KMS-11 (cell line): ENCODE results near the gene LRIT2.

Experiments
- H2AFZ ChIP-seq: fragments of 200-600 bp; sonication (generic); 2 replicates; pipeline ENCODE4 v1.6.1; 2016; ENCODE audit warnings: antibody characterized with exemption, mixed run types, low read depth
- H3K27ac ChIP-seq: fragments of 200-600 bp; sonication (generic); 2 replicates; pipeline ENCODE4 v1.6.1; 2016; ENCODE audit warnings: mild to moderate bottlenecking, mixed run types
- H3K27me3 ChIP-seq: fragments of 200-600 bp; sonication (generic); 2 replicates; pipeline ENCODE4 v1.6.1; 2017; ENCODE audit warnings: mild to moderate bottlenecking, low read depth, mixed run types, moderate library complexity; ENCODE audit not compliant: insufficient read depth
- H3K36me3 ChIP-seq: fragments of 200-600 bp; sonication (generic); 2 replicates; pipeline ENCODE4 v1.6.1; 2017; ENCODE audit warnings: mild to moderate bottlenecking, mixed run types; ENCODE audit not compliant: insufficient read depth
- H3K4me1 ChIP-seq: fragments of 200-600 bp; sonication (generic); 2 replicates; pipeline ENCODE4 v1.6.1; 2016; ENCODE audit warnings: mild to moderate bottlenecking, low read depth, mixed run types; ENCODE audit not compliant: poor library complexity, severe bottlenecking
- H3K4me2 ChIP-seq: fragments of 200-600 bp; sonication (generic); 2 replicates; pipeline ENCODE4 v1.7.0; 2016; ENCODE audit warnings: mild to moderate bottlenecking, mixed run types
- H3K4me3 ChIP-seq: fragments of 200-600 bp; sonication (generic); IDR thresholded peaks from 2 replicates; pipeline ENCODE4 v1.6.1; 2017; ENCODE audit warnings: low read depth, low read length, mixed read lengths; ENCODE audit not compliant: insufficient read depth
- H3K79me2 ChIP-seq: fragments of 200-600 bp; sonication (generic); 2 replicates; pipeline ENCODE4 v1.6.1; 2016; ENCODE audit warnings: low read depth, mixed run types; ENCODE audit not compliant: insufficient read depth
- H3K9ac ChIP-seq: fragments of 200-600 bp; sonication (generic); 2 replicates; pipeline ENCODE4 v1.6.1; 2016; ENCODE audit warnings: mild to moderate bottlenecking, mixed run types
- H4K20me1 ChIP-seq: fragments of 200-600 bp; sonication (generic); 2 replicates; pipeline ENCODE4 v1.6.1; 2016; ENCODE audit warnings: mild to moderate bottlenecking, mixed run types; ENCODE audit not compliant: insufficient read depth
- CTCF ChIP-seq: fragments of 200-600 bp; sonication (generic); conservative IDR thresholded peaks from 2 replicates; pipeline ENCODE4 v1.6.1; 2017; ENCODE audit warnings: low read depth, mild to moderate bottlenecking, antibody characterized with exemption, low read length, moderate library complexity, mixed read lengths

The LRIT2 gene

GRCh38 chr10:84204610-84205009 is 20.7 kb downstream of the LRIT2 start:
- no peak for TF ChIP-seq CTCF
- Histone ChIP-seq H3K79me2 (no peaks in the 10 kb centered on the region), H3K27me3 (no peaks in the 10 kb centered on the region)

GRCh38 chr10:84204122-84204521 is 21.2 kb downstream of the LRIT2 start:
- Histone ChIP-seq H3K9ac (no peak overlapping the region), H4K20me1 (no peaks in the 10 kb centered on the region), H3K4me2 (no peak overlapping the region), H3K4me3 (no peak overlapping the region), H3K27me3 (no peaks in the 10 kb centered on the region), H3K36me3 (no peaks in the 10 kb centered on the region), H2AFZ (no peak overlapping the region), H3K27ac (no peak overlapping the region), H3K79me2 (no peaks in the 10 kb centered on the region), H3K4me1 (no peaks in the 10 kb centered on the region)
- TF ChIP-seq CTCF: no peak

More at GRCh38 chr10:84204610-84205009, 20.7 kb downstream of the LRIT2 start:
- H3K4me2 ChIP-seq: no peak overlapping the region
- H4K20me1 ChIP-seq: no peaks in the 10 kb centered on the region
- no peak overlapping the region for H2AFZ ChIP-seq
- no peaks in the 10 kb centered on the region for H3K36me3 ChIP-seq
- H3K4me3 ChIP-seq: no peak overlapping the region
- no peak overlapping the region for H3K27ac ChIP-seq
- H3K9ac ChIP-seq: no peak overlapping the region
- no peaks in the 10 kb centered on the region for H3K4me1 ChIP-seq

- no peaks in the 10 kb centered on the region for H3K36me3 ChIP-seq
- no peaks in the 10 kb centered on the region for H3K27me3 ChIP-seq
- no peak overlapping the region for H3K4me2 ChIP-seq
- no peaks in the 10 kb centered on the region for H3K79me2 ChIP-seq
- no peak overlapping the region for H3K9ac ChIP-seq
- no peaks in the 10 kb centered on the region for H3K4me1 ChIP-seq
- no peak overlapping the region for H2AFZ ChIP-seq
- TF ChIP-seq CTCF: no peak
- no peaks in the 10 kb centered on the region for H4K20me1 ChIP-seq
- H3K27ac ChIP-seq: no peak overlapping the region
- no peak overlapping the region for H3K4me3 ChIP-seq
These were observed 23.0 kb downstream of the LRIT2 start for GRCh38 chr10:84202349-84202748.

- Histone ChIP-seq H3K36me3 (no peaks in the 10 kb centered on the region), H3K4me2 (no peak overlapping the region), H4K20me1 (no peaks in the 10 kb centered on the region), H2AFZ (no peak overlapping the region), H3K4me3 (no peak overlapping the region), H3K79me2 (no peaks in the 10 kb centered on the region), H3K27me3 (no peaks in the 10 kb centered on the region), H3K4me1 (no peaks in the 10 kb centered on the region), H3K27ac (no peak overlapping the region), H3K9ac (no peak overlapping the region)
- no peak for TF ChIP-seq CTCF
These were observed 23.7 kb downstream of the LRIT2 start for GRCh38 chr10:84201682-84202081.

GRCh38 chr10:84201244-84201606 is 24.1 kb downstream of the LRIT2 start:
- Histone ChIP-seq H3K9ac (no peak overlapping the region), H3K27me3 (no peaks in the 10 kb centered on the region), H3K4me3 (no peak overlapping the region), H3K36me3 (no peaks in the 10 kb centered on the region), H4K20me1 (no peaks in the 10 kb centered on the region), H3K79me2 (no peaks in the 10 kb centered on the region), H3K4me2 (no peak overlapping the region), H2AFZ (no peak overlapping the region), H3K27ac (no peak overlapping the region), H3K4me1 (no peaks in the 10 kb centered on the region)
- no peak for TF ChIP-seq CTCF
